GM08714 (cell line): ENCODE data around the gene LIMD2.
"Not testable (repeated sequence)": the region's sequence is repeated elsewhere in the genome, so short reads cannot be mapped to it uniquely, and the experiment has no call there.

Experiments used
- H3K4me3 ChIP-seq: fragments of 200-500 bp; sonication (Bioruptor generic); 2 replicates; pipeline ENCODE4 v1.5.1; 2014; ENCODE audit warnings: mild to moderate bottlenecking, low read length, inconsistent platforms
- ZNF274 ChIP-seq: IDR thresholded peaks from 2 replicates; pipeline ENCODE4 v1.6.1; 2012; ENCODE audit warnings: mild to moderate bottlenecking, low read depth, low read length

The LIMD2 gene

DNA sequence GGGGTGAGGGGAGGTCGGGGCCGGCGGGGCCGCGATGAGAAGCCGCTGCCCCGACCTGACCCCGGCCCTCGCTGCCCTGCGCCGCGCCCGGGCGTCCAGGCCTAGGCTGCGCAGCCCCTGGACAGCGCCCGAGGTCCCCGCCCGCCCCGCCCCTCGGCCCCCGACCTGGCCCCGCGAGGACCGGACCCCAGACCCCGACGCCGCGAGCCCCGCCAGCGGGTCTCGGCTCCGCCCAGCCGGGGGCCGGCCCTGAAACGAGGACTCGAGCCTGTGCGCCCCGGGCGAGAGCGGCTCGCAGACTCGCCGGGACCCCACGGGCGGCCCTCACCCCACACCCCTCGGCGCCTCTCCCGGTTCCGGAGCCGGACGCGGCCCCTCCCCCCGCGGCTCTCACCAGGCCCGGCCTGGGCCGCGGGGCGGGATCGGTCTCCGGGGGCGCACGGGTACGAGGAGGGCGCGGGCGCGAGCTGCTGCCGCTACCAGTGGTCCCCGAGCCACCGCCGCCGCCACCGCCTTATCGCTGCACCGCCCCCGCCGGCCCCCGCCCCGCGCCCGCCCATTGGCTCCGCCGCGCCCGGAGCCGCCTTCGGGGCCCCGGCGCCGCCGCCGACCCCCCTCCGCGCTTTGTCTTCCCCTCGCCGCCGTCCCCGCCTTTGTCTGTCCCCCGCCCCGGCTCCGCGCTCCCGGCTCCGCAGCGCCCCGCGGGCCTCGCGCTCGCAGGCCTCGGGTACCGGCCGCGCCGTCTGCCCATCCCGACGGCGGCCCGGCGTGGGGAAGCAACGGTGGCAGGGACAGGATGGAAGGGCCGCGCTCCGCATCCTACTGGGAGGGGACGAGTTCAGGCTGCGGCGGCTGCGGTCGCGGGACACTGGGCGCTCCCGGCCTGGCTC is at the start of gene LIMD2:
Gene LIMD2, minus strand, starts transcription at position 488 of the 890 bp plus-strand sequence. CDS start 827 bp downstream, outside the sequence.
- H3K4me3 ChIP-seq, result peak within 1 kb of the TSS; percentile 88
- no peak for TF ChIP-seq ZNF274

DNA sequence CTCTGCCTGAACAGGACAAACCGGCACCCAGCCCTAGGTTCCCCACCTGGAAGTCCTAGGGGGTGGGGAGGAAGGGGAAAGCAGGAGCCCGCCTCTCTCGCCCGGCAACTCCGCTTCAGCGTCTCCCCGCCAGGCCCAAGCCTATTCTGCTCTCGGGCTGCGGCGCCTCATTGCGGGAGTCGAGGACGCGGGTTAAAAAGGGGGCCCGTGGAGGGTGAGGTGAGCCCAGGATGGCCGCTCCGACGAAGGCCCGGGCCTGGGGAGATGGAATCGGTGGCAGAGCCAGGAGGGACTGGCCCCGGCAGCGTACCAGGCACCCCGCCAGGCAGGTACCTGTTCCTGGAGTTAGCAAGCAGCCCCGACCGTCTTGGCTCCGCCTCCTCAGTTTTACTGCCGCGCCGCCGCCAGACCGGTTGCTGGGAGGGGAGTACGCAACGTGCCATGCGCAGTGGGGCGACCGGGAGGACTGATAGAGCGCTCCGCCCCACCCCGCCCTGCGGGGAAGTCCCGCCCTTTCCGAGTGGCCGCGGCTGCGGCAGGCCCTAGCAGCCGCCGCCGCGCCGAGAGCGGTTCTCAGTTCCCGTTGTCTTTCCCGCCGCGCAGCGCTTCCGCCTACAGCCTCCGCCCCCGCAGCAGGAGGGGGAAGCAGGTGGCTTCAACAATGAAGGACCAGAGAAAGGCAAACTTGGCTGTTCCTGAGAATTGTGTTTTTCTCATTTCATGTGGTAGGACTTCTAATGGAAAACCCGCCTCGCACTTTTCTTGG is 41.7 kb upstream of the LIMD2 start, which contains the start of gene STRADA:
Gene STRADA, minus strand, starts transcription at position 392 of the 766 bp plus-strand sequence. CDS start 13,430 bp downstream, outside the sequence.
- H3K4me3 ChIP-seq, result peak within 1 kb of the TSS; percentile 86
- TF ChIP-seq ZNF274, result no peak

DNA sequence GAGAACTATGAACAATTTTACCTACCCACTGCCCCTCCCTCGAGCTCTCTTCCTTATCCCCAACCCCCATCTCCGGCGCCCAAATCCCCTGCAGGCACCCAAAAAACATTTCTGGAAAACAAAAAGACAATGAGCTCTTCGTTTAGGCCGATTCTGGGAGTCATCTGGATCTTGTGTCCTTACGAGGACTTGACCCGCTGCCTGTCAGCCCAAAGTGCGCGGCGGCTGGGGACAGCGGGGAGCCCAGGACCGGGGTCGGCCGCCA is 41.1 kb upstream of the LIMD2 start:
- no peak for TF ChIP-seq ZNF274
- peak overlapping the region; percentile 86 for H3K4me3 ChIP-seq

GRCh38 chr17:63740464-63741142 is 40.7 kb upstream of the LIMD2 start:
- H3K4me3 ChIP-seq, result peak overlapping the region; percentile 86
- no peak for TF ChIP-seq ZNF274

GRCh38 chr17:63735691-63736090 is 35.8 kb upstream of the LIMD2 start:
- no peak overlapping the region for H3K4me3 ChIP-seq

DNA sequence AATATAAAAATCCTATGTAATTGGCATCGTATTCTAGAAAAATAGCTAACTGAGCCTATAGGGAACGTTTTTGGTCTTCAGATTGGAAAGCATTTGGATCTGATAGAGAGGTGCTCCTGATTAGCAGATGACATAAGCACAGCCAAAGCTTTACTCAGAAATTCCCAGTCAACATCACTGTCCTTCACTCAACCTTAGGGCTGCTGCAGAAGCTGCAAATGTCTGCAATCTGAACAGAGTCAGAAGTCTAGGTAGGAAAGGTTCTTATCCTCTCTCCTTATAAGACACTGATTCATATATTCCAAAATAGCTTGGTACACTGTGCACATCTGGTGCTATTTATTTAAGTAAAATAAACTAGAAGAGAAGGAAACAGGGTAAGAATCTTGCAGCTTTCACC is 22.5 kb upstream of the LIMD2 start:
- no peak overlapping the region for H3K4me3 ChIP-seq
- TF ChIP-seq ZNF274, result no peak

More at GRCh38 chr17:63735691-63736090, 35.8 kb upstream of the LIMD2 start:
- TF ChIP-seq ZNF274, result no peak

GRCh38 chr17:63720194-63720593 is 20.3 kb upstream of the LIMD2 start:
- H3K4me3 ChIP-seq, result not testable (repeated sequence)

- no peak for TF ChIP-seq ZNF274
- H3K4me3 ChIP-seq, result no peak overlapping the region
These were observed 19.1 kb upstream of the LIMD2 start for GRCh38 chr17:63718988-63719387.

GRCh38 chr17:63716426-63716825 is 16.5 kb upstream of the LIMD2 start:
- H3K4me3 ChIP-seq, result no peak overlapping the region
- no peak for TF ChIP-seq ZNF274

DNA sequence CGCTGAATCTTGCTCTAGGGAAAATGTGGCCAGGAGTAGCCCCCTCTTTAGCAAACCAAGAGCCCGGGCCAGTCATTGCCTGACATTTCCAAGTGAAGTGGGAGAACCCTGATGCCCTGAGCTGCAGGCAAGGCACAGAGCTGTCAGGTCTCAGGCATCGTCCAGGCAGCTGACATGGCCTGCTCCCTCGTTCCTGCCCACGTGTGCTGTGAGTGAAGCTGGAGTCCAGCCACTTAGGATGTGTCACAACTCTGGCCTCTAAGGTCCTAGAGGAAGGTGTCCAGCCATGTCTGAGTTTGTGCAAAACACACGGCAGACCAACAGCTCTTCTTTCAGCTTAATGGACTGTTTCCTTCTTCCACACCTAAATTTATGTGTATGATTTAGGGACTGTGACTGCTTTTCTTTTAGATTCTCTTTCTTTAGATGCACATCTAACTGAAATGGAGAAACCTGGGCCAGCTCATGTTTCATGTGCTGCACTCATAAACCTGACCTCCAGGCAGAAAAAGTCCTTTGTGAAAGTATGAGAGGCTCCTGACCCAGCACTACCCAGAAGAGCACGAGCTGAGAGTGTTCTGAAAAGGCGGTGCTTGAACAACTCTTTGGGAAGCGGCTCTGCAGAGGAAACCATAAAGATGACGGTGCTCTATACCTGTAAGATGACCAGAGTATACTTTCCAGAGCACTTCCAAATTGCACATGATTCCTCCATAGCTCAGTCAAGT is 14.8 kb upstream of the LIMD2 start:
- TF ChIP-seq ZNF274, result no peak

GRCh38 chr17:63709110-63709509 is 9.2 kb upstream of the LIMD2 start:
- no peak overlapping the region for H3K4me3 ChIP-seq
- TF ChIP-seq ZNF274, result no peak

More for the DNA sequence above, 14.8 kb upstream of the LIMD2 start:
- H3K4me3 ChIP-seq, result no peak overlapping the region

GRCh38 chr17:63707151-63707550 is 7.2 kb upstream of the LIMD2 start:
- TF ChIP-seq ZNF274, result no peak
- H3K4me3 ChIP-seq, result no peak overlapping the region

GRCh38 chr17:63706336-63707082 is 6.6 kb upstream of the LIMD2 start:
- no peak for TF ChIP-seq ZNF274
- H3K4me3 ChIP-seq, result no peak overlapping the region
